Fibroblast of lung (primary cell): ENCODE measurements around the gene HPS3.

Experiments used
- CTCF ChIP-seq, 2 donors: IDR thresholded peaks in 1 of 2; conservative IDR thresholded peaks in 1 of 2; 1 replicate in 1 of 2; 2 replicates in 1 of 2; pipeline ENCODE4 v1.5.1; 2011 to 2012; ENCODE audit warnings: low read length in 2 of 2, control low read depth in 1 of 2, inconsistent platforms in 1 of 2, low read depth in 1 of 2, mild to moderate bottlenecking in 1 of 2
- EZH2 ChIP-seq: IDR thresholded peaks from 2 replicates; pipeline ENCODE4 v1.5.1; 2012; ENCODE audit warnings: low read length, control low read depth, mild to moderate bottlenecking; ENCODE audit errors: missing control alignments

GRCh38 chr3:149119466-149119865 is 10.0 kb upstream of the HPS3 start:
- TF ChIP-seq CTCF (conservative IDR thresholded peaks at IDR 0.05 in 1 of 2, IDR thresholded peaks at IDR 0.05 in 1 of 2; ENCODE audit: low read depth in 1 of 2, low read length in 2 of 2) (no peak), EZH2 (no peak)
